ENCODE measurements around the gene OVAAL. TPM values are rescaled to one million over a fixed set of nuclear protein-coding genes. Genes with fewer than 3 reads are reported as not detected.

Gene OVAAL
- total and polyA plus RNA-seq, 9 of the 15 experiments (the other 6 are each of a cell fraction or from before 2014, with no cell fraction given) = 0.04 to 0.18 (median 0.08) TPM; not detected in 4

- no peak for TF ChIP-seq MITF (IDR thresholded peaks at IDR 0.05)
- no peak for TF ChIP-seq XRCC5 (IDR thresholded peaks at IDR 0.05; ENCODE audit: low read depth, low read length)
- TF ChIP-seq, protein P1, sequence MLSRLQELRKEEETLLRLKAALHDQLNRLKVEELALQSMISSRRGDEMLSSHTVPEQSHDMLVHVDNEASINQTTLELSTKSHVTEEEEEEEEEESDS (CRISPR knock-in tag; IDR thresholded peaks at IDR 0.05) = no peak
- TF ChIP-seq THRB (CRISPR knock-in tag; conservative IDR thresholded peaks at IDR 0.05) = no peak
- TF ChIP-seq HDAC3 (IDR thresholded peaks at IDR 0.05; ENCODE audit: borderline replicate concordance, partially characterized antibody) = no peak
- TF ChIP-seq NFATC3 (IDR thresholded peaks at IDR 0.05) = no peak
- TF ChIP-seq TAF1 (IDR thresholded peaks at IDR 0.05; ENCODE audit: control insufficient read depth, extremely low read depth, insufficient read depth, low read length, severe bottlenecking) = no peak
- no peak for TF ChIP-seq PRMT5 (CRISPR knock-in tag; IDR thresholded peaks at IDR 0.05)
- TF ChIP-seq ARID3B (CRISPR knock-in tag; IDR thresholded peaks at IDR 0.05; ENCODE audit: borderline replicate concordance) = no peak
- TF ChIP-seq MTA2 (IDR thresholded peaks at IDR 0.05; ENCODE audit: low read depth) = no peak
- no peak for TF ChIP-seq TEAD2 (tag; IDR thresholded peaks at IDR 0.05)
- TF ChIP-seq POLR3G (IDR thresholded peaks at IDR 0.05; ENCODE audit: extremely low read depth, insufficient read length, insufficient replicate concordance) = no peak
- TF ChIP-seq TOE1 (IDR thresholded peaks at IDR 0.05; ENCODE audit: borderline replicate concordance) = no peak
- TF ChIP-seq TOE1 (CRISPR knock-in tag; IDR thresholded peaks at IDR 0.05; ENCODE audit: borderline replicate concordance, low read depth) = no peak
- TF ChIP-seq RHOXF2B (CRISPR knock-in tag; conservative IDR thresholded peaks at IDR 0.05) = no peak
- TF ChIP-seq ELF2 (CRISPR knock-in tag; IDR thresholded peaks at IDR 0.05) = no peak
Measured at GRCh38 chr1:180594723-180595122, 36.0 kb downstream of the OVAAL start (continued).
